Measurements from ENCODE around the gene PAX2. TPM values are rescaled to one million over a fixed set of nuclear protein-coding genes. Genes with fewer than 3 reads are reported as not detected.

Gene PAX2
- total RNA-seq, 1 donor from 2014 or later, result not detected

GRCh38 chr10:100788002-100788903 is 42.9 kb downstream of the PAX2 start:
- Histone ChIP-seq H3K27ac (ENCODE audit: low read depth, low read length) (no peak overlapping the region), H3K36me3 (ENCODE audit: control insufficient read depth in 3 of 3, insufficient read depth in 3 of 3, low read length in 3 of 3) (no peaks in the 10 kb centered on the region), H3K4me3 (ENCODE audit: low read length in 3 of 3) (no peak overlapping the region), H3K4me1 (ENCODE audit: control insufficient read depth in 3 of 3, insufficient read depth in 3 of 3, low read length in 3 of 3) (no peaks in the 10 kb centered on the region), H3K27me3 (ENCODE audit: control insufficient read depth in 3 of 3, insufficient read depth in 3 of 3, low read length in 3 of 3) (peaks cover 18 to 51% (median 24%) of the 10 kb centered on the region in 3 donors), H3K9ac (ENCODE audit: low read depth in 1 of 3, low read length in 3 of 3) (no peak overlapping the region), H3K9me3 (ENCODE audit: control insufficient read depth in 3 of 3, low read length in 3 of 3) (no peaks in the 10 kb centered on the region)

- Histone ChIP-seq H3K4me1 (ENCODE audit: control insufficient read depth in 3 of 3, insufficient read depth in 3 of 3, low read length in 3 of 3) (no peaks in the 10 kb centered on the region), H3K9me3 (ENCODE audit: control insufficient read depth in 3 of 3, low read length in 3 of 3) (no peaks in the 10 kb centered on the region), H3K27me3 (ENCODE audit: control insufficient read depth in 3 of 3, insufficient read depth in 3 of 3, low read length in 3 of 3) (peaks cover 20 to 47% (median 21%) of the 10 kb centered on the region in 3 donors), H3K36me3 (ENCODE audit: control insufficient read depth in 3 of 3, insufficient read depth in 3 of 3, low read length in 3 of 3) (no peaks in the 10 kb centered on the region), H3K27ac (ENCODE audit: low read depth, low read length) (no peak overlapping the region), H3K4me3 (ENCODE audit: low read length in 3 of 3) (no peak overlapping the region), H3K9ac (ENCODE audit: low read depth in 1 of 3, low read length in 3 of 3) (no peak overlapping the region)
These were observed 45.4 kb downstream of the PAX2 start for GRCh38 chr10:100790761-100791208.

- Histone ChIP-seq H3K9me3 (ENCODE audit: control insufficient read depth in 3 of 3, low read length in 3 of 3) (no peaks in the 10 kb centered on the region), H3K27me3 (ENCODE audit: control insufficient read depth in 3 of 3, insufficient read depth in 3 of 3, low read length in 3 of 3) (peaks cover 18 to 47% (median 20%) of the 10 kb centered on the region in 3 donors), H3K4me3 (ENCODE audit: low read length in 3 of 3) (no peak overlapping the region), H3K9ac (ENCODE audit: low read depth in 1 of 3, low read length in 3 of 3) (no peak overlapping the region), H3K4me1 (ENCODE audit: control insufficient read depth in 3 of 3, insufficient read depth in 3 of 3, low read length in 3 of 3) (no peaks in the 10 kb centered on the region), H3K27ac (ENCODE audit: low read depth, low read length) (no peak overlapping the region), H3K36me3 (ENCODE audit: control insufficient read depth in 3 of 3, insufficient read depth in 3 of 3, low read length in 3 of 3) (no peaks in the 10 kb centered on the region)
These were observed 46.1 kb downstream of the PAX2 start for GRCh38 chr10:100791369-100792058.

- no peak overlapping the region for H3K4me3 ChIP-seq (ENCODE audit: low read length in 3 of 3)
- peaks cover 17 to 42% (median 18%) of the 10 kb centered on the region in 3 donors for H3K27me3 ChIP-seq (ENCODE audit: control insufficient read depth in 3 of 3, insufficient read depth in 3 of 3, low read length in 3 of 3)
- H3K4me1 ChIP-seq (ENCODE audit: control insufficient read depth in 3 of 3, insufficient read depth in 3 of 3, low read length in 3 of 3), result no peaks in the 10 kb centered on the region
- no peaks in the 10 kb centered on the region for H3K9me3 ChIP-seq (ENCODE audit: control insufficient read depth in 3 of 3, low read length in 3 of 3)
- no peak overlapping the region for H3K9ac ChIP-seq (ENCODE audit: low read depth in 1 of 3, low read length in 3 of 3)
- H3K36me3 ChIP-seq (ENCODE audit: control insufficient read depth in 3 of 3, insufficient read depth in 3 of 3, low read length in 3 of 3), result no peaks in the 10 kb centered on the region
- H3K27ac ChIP-seq (ENCODE audit: low read depth, low read length), result no peak overlapping the region
These were observed 47.2 kb downstream of the PAX2 start for GRCh38 chr10:100792574-100792973.

- Histone ChIP-seq H3K36me3 (ENCODE audit: control insufficient read depth in 3 of 3, insufficient read depth in 3 of 3, low read length in 3 of 3) (no peaks in the 10 kb centered on the region), H3K4me3 (ENCODE audit: low read length in 3 of 3) (no peak overlapping the region), H3K4me1 (ENCODE audit: control insufficient read depth in 3 of 3, insufficient read depth in 3 of 3, low read length in 3 of 3) (no peaks in the 10 kb centered on the region), H3K27ac (ENCODE audit: low read depth, low read length) (no peak overlapping the region), H3K27me3 (ENCODE audit: control insufficient read depth in 3 of 3, insufficient read depth in 3 of 3, low read length in 3 of 3) (peaks cover 16 to 40% (median 17%) of the 10 kb centered on the region in 3 donors), H3K9me3 (ENCODE audit: control insufficient read depth in 3 of 3, low read length in 3 of 3) (no peaks in the 10 kb centered on the region), H3K9ac (ENCODE audit: low read depth in 1 of 3, low read length in 3 of 3) (no peak overlapping the region)
These were observed 47.7 kb downstream of the PAX2 start for GRCh38 chr10:100793055-100793454.

GRCh38 chr10:100799881-100800280 is 54.5 kb downstream of the PAX2 start:
- peaks cover 28 to 59% (median 36%) of the 10 kb centered on the region in 3 donors for H3K27me3 ChIP-seq (ENCODE audit: control insufficient read depth in 3 of 3, insufficient read depth in 3 of 3, low read length in 3 of 3)
- no peaks in the 10 kb centered on the region for H3K9me3 ChIP-seq (ENCODE audit: control insufficient read depth in 3 of 3, low read length in 3 of 3)
- H3K9ac ChIP-seq (ENCODE audit: low read depth in 1 of 3, low read length in 3 of 3), result no peak overlapping the region
- H3K36me3 ChIP-seq (ENCODE audit: control insufficient read depth in 3 of 3, insufficient read depth in 3 of 3, low read length in 3 of 3), result no peaks in the 10 kb centered on the region
- H3K4me3 ChIP-seq (ENCODE audit: low read length in 3 of 3), result no peak overlapping the region
- H3K4me1 ChIP-seq (ENCODE audit: control insufficient read depth in 3 of 3, insufficient read depth in 3 of 3, low read length in 3 of 3), result no peaks in the 10 kb centered on the region
- H3K27ac ChIP-seq (ENCODE audit: low read depth, low read length), result no peak overlapping the region

- no peak overlapping the region for H3K27ac ChIP-seq (ENCODE audit: low read depth, low read length)
- no peak overlapping the region for H3K4me3 ChIP-seq (ENCODE audit: low read length in 3 of 3)
- no peaks in the 10 kb centered on the region for H3K36me3 ChIP-seq (ENCODE audit: control insufficient read depth in 3 of 3, insufficient read depth in 3 of 3, low read length in 3 of 3)
- peaks cover 30 to 69% (median 44%) of the 10 kb centered on the region in 3 donors for H3K27me3 ChIP-seq (ENCODE audit: control insufficient read depth in 3 of 3, insufficient read depth in 3 of 3, low read length in 3 of 3)
- no peak overlapping the region for H3K9ac ChIP-seq (ENCODE audit: low read depth in 1 of 3, low read length in 3 of 3)
- H3K9me3 ChIP-seq (ENCODE audit: control insufficient read depth in 3 of 3, low read length in 3 of 3), result no peaks in the 10 kb centered on the region
- H3K4me1 ChIP-seq (ENCODE audit: control insufficient read depth in 3 of 3, insufficient read depth in 3 of 3, low read length in 3 of 3), result no peaks in the 10 kb centered on the region
These were observed 55.5 kb downstream of the PAX2 start for GRCh38 chr10:100800931-100801330.

GRCh38 chr10:100802196-100802595 is 56.8 kb downstream of the PAX2 start:
- Histone ChIP-seq H3K36me3 (ENCODE audit: control insufficient read depth in 3 of 3, insufficient read depth in 3 of 3, low read length in 3 of 3) (no peaks in the 10 kb centered on the region), H3K4me3 (ENCODE audit: low read length in 3 of 3) (no peak overlapping the region), H3K27me3 (ENCODE audit: control insufficient read depth in 3 of 3, insufficient read depth in 3 of 3, low read length in 3 of 3) (peaks cover 40 to 76% (median 56%) of the 10 kb centered on the region in 3 donors), H3K27ac (ENCODE audit: low read depth, low read length) (no peak overlapping the region), H3K9me3 (ENCODE audit: control insufficient read depth in 3 of 3, low read length in 3 of 3) (no peaks in the 10 kb centered on the region), H3K9ac (ENCODE audit: low read depth in 1 of 3, low read length in 3 of 3) (no peak overlapping the region), H3K4me1 (ENCODE audit: control insufficient read depth in 3 of 3, insufficient read depth in 3 of 3, low read length in 3 of 3) (no peaks in the 10 kb centered on the region)

- Histone ChIP-seq H3K9me3 (ENCODE audit: control insufficient read depth in 3 of 3, low read length in 3 of 3) (no peaks in the 10 kb centered on the region), H3K4me1 (ENCODE audit: control insufficient read depth in 3 of 3, insufficient read depth in 3 of 3, low read length in 3 of 3) (no peaks in the 10 kb centered on the region), H3K4me3 (ENCODE audit: low read length in 3 of 3) (no peak overlapping the region), H3K27me3 (ENCODE audit: control insufficient read depth in 3 of 3, insufficient read depth in 3 of 3, low read length in 3 of 3) (peaks cover 44 to 77% (median 60%) of the 10 kb centered on the region in 3 donors), H3K27ac (ENCODE audit: low read depth, low read length) (no peak overlapping the region), H3K9ac (ENCODE audit: low read depth in 1 of 3, low read length in 3 of 3) (no peak overlapping the region), H3K36me3 (ENCODE audit: control insufficient read depth in 3 of 3, insufficient read depth in 3 of 3, low read length in 3 of 3) (no peaks in the 10 kb centered on the region)
These were observed 57.2 kb downstream of the PAX2 start for GRCh38 chr10:100802607-100803006.

GRCh38 chr10:100803492-100803891 is 58.1 kb downstream of the PAX2 start:
- no peak overlapping the region for H3K27ac ChIP-seq (ENCODE audit: low read depth, low read length)
- H3K36me3 ChIP-seq (ENCODE audit: control insufficient read depth in 3 of 3, insufficient read depth in 3 of 3, low read length in 3 of 3), result no peaks in the 10 kb centered on the region
- H3K4me1 ChIP-seq (ENCODE audit: control insufficient read depth in 3 of 3, insufficient read depth in 3 of 3, low read length in 3 of 3), result no peaks in the 10 kb centered on the region
- H3K9me3 ChIP-seq (ENCODE audit: control insufficient read depth in 3 of 3, low read length in 3 of 3), result no peaks in the 10 kb centered on the region
- peaks cover 46 to 77% (median 66%) of the 10 kb centered on the region in 3 donors for H3K27me3 ChIP-seq (ENCODE audit: control insufficient read depth in 3 of 3, insufficient read depth in 3 of 3, low read length in 3 of 3)
- H3K9ac ChIP-seq (ENCODE audit: low read depth in 1 of 3, low read length in 3 of 3), result no peak overlapping the region
- H3K4me3 ChIP-seq (ENCODE audit: low read length in 3 of 3), result no peak overlapping the region
